Activated naive CD4-positive, alpha-beta T cell treated with anti-CD3 and anti-CD28 coated beads, Interleukin-2, amount 10 ng/mL, durations not matched to agents 7 days and 5 days (primary cell): ENCODE measurements around the gene ITPR2.

ENCODE experiments used
- CTCF ChIA-PET: fragments of 350-600 bp; sonication (Branson Sonifier 250); formaldehyde crosslinking; loops from one replicate; lab custom pipeline; 2021; ENCODE audit warnings: antibody characterized with exemption; lab: Charles Lee
- DNase-seq: peaks from one replicate; pipeline ENCODE4 v3.0.0-alpha.2; 2020
- H3K27ac Mint-ChIP-seq: one replicate; pipeline ENCODE4 v1.8.0; 2021; ENCODE audit warnings: mild to moderate bottlenecking, moderate library complexity, mixed read lengths
- H3K27me3 Mint-ChIP-seq: one replicate; pipeline ENCODE4 v1.8.0; 2021; ENCODE audit warnings: mild to moderate bottlenecking, mixed read lengths
- H3K36me3 Mint-ChIP-seq: one replicate; pipeline ENCODE4 v1.8.0; 2021; ENCODE audit warnings: mixed read lengths
- H3K4me1 Mint-ChIP-seq: one replicate; pipeline ENCODE4 v1.8.0; 2021; ENCODE audit warnings: mixed read lengths
- H3K4me3 Mint-ChIP-seq: one replicate; pipeline ENCODE4 v1.8.0; 2021; ENCODE audit warnings: mild to moderate bottlenecking, moderate library complexity, mixed read lengths
- H3K9me3 Mint-ChIP-seq: one replicate; pipeline ENCODE4 v1.8.0; 2021; ENCODE audit warnings: mixed read lengths

The ITPR2 gene

DNA sequence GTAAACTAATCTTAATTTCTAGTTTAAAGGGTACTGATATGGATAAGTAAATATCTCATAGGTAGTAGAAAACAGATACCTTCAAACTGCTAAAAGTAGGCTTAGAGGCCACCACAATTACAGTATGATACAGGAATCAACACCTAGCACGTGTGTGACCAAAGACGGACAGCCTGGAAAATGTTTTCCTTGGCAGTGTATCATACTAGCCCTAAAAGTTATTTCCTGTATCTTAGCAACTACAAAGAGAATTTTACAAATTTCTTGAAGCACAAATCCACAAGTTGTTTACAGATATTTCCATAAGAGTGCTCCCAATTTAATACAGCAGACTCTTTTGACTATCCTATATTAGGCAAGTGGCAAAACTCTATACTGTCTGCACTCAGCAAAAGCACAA is 106.0 kb downstream of the ITPR2 start:
- Mint-ChIP-seq H3K27me3 (no peaks in the 10 kb centered on the region), H3K4me3 (no peak overlapping the region), H3K36me3 (peaks cover 8% of the 10 kb centered on the region), H3K9me3 (no peaks in the 10 kb centered on the region), H3K4me1 (peaks cover 24% of the 10 kb centered on the region), H3K27ac (no peak overlapping the region)
- CTCF ChIA-PET: no interaction called here
- no peak for DNase-seq

GRCh38 chr12:26725276-26725916 is 107.6 kb downstream of the ITPR2 start:
- H3K4me3 Mint-ChIP-seq: no peak overlapping the region
- H3K9me3 Mint-ChIP-seq: no peaks in the 10 kb centered on the region
- H3K27me3 Mint-ChIP-seq: no peaks in the 10 kb centered on the region
- no peak for DNase-seq
- CTCF ChIA-PET: interaction anchor here (0.8 kb wide), 1 partner anchor 24 kb away, joined by 4 read pairs; no protein-coding TSS in a partner anchor
- peaks cover 6% of the 10 kb centered on the region for H3K36me3 Mint-ChIP-seq
- no peak overlapping the region for H3K27ac Mint-ChIP-seq
- peaks cover 19% of the 10 kb centered on the region for H3K4me1 Mint-ChIP-seq

DNA sequence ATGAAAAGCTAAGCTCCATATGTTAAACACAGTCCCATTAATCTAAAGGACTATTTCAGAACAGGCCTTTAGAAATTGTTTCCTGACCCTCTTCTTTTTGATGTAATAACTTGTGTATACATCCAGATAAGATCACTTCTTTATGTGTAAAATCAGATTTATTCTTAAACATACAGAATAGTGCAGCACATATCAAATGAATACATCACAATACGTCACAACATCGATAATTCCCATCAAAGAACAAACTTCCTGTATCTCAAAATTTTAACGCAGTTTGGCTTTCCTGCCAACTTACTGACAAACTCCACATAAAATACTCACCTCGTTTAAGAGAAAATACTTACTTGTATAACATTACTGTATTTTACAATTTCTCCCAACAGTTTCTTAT is 108.7 kb downstream of the ITPR2 start:
- H3K4me3 Mint-ChIP-seq: no peak overlapping the region
- CTCF ChIA-PET: no interaction called here
- DNase-seq: no peak
- H3K4me1 Mint-ChIP-seq: peaks cover 19% of the 10 kb centered on the region
- peaks cover 6% of the 10 kb centered on the region for H3K36me3 Mint-ChIP-seq
- H3K27me3 Mint-ChIP-seq: no peaks in the 10 kb centered on the region
- no peak overlapping the region for H3K27ac Mint-ChIP-seq
- no peaks in the 10 kb centered on the region for H3K9me3 Mint-ChIP-seq

DNA sequence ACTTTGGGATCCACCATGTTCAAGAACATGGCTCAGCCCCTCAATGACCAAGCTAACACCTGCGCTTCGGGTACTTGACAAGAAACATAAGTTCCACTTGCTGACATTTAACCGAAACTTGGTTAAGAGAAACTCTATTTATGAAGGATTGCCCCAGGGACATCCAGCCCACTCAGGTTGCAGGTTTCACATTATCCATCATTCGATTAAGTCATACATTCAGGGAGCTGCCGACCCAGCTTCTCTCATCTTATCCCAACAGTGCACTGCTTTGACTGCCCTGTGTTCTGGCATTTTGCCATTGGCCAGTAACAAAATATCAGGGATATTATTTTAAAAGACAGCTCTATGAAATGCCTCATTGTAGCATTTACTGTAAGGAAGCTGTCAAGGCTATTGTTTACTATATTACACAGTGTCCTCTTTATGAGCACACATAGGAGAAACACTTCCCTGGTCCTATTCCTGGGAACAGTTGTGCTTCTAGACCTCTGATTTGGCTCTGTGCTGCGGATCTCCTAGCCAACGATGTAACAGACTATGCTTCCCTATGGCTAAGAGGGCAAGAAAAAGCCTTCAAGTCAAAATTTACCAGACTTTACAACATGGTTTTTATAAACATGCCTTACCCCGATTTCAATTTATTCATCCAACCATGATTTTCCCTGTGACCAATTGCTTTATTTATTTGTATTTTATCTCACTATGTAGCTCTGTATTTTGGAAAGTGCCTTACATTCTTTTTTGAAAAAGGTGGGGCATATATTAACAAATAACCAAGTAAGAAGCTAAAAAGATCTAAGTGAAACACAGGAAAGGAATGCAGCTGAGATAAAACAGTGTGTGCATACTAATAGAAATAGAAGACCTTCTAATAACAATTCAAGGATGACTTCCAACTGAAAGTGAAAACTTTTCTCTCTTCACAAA is 109.3 kb downstream of the ITPR2 start:
- H3K4me3 Mint-ChIP-seq: no peak overlapping the region
- H3K9me3 Mint-ChIP-seq: no peaks in the 10 kb centered on the region
- peaks cover 6% of the 10 kb centered on the region for H3K36me3 Mint-ChIP-seq
- CTCF ChIA-PET: no interaction called here
- no peak for DNase-seq
- H3K27me3 Mint-ChIP-seq: no peaks in the 10 kb centered on the region
- peaks cover 17% of the 10 kb centered on the region for H3K4me1 Mint-ChIP-seq
- H3K27ac Mint-ChIP-seq: no peak overlapping the region

DNA sequence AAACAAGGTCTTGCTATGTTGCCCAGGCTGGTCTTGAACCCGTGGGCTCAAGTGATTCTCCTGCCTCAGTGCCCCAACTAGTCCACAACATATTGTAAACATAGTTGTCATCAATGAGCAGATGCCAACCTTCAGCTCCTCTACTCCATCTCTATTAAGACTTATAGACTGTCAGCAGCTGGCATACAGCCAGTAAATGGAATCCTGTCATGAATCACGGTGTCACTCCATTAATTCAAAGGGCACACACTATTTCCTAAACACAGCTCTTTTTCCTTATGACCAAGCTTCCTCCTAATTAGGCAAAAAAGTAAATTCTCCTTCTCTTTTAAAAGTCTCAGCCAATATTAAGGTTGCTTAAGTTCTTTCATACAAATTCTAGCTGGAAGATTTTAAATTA is 111.2 kb downstream of the ITPR2 start:
- peaks cover 17% of the 10 kb centered on the region for H3K4me1 Mint-ChIP-seq
- peaks cover 6% of the 10 kb centered on the region for H3K36me3 Mint-ChIP-seq
- H3K4me3 Mint-ChIP-seq: no peak overlapping the region
- no peaks in the 10 kb centered on the region for H3K9me3 Mint-ChIP-seq
- no peak overlapping the region for H3K27ac Mint-ChIP-seq
- CTCF ChIA-PET: interaction anchor here (0.8 kb wide), 1 partner anchor 10 kb away, joined by 4 read pairs; no protein-coding TSS in a partner anchor
- no peaks in the 10 kb centered on the region for H3K27me3 Mint-ChIP-seq
- no peak for DNase-seq

- no peak for DNase-seq
- CTCF ChIA-PET: interaction anchor here (1.4 kb wide), 1 partner anchor 8 kb away, joined by 3 read pairs; no protein-coding TSS in a partner anchor
- H3K27me3 Mint-ChIP-seq: no peaks in the 10 kb centered on the region
- no peak overlapping the region for H3K27ac Mint-ChIP-seq
- H3K9me3 Mint-ChIP-seq: no peaks in the 10 kb centered on the region
- peaks cover 7% of the 10 kb centered on the region for H3K36me3 Mint-ChIP-seq
- H3K4me3 Mint-ChIP-seq: no peak overlapping the region
- H3K4me1 Mint-ChIP-seq: peaks cover 5% of the 10 kb centered on the region
Observed at GRCh38 chr12:26719852-26720251, 113.1 kb downstream of the ITPR2 start.

- Mint-ChIP-seq H3K4me1 (no peaks in the 10 kb centered on the region), H3K4me3 (no peak overlapping the region), H3K9me3 (no peaks in the 10 kb centered on the region), H3K36me3 (peaks cover 9% of the 10 kb centered on the region), H3K27ac (no peak overlapping the region), H3K27me3 (no peaks in the 10 kb centered on the region)
- CTCF ChIA-PET: interaction anchor here (1.1 kb wide), 1 partner anchor 11 kb away, joined by 3 read pairs; no protein-coding TSS in a partner anchor
- no peak for DNase-seq
Observed at GRCh38 chr12:26717757-26718156, 115.2 kb downstream of the ITPR2 start.

DNA sequence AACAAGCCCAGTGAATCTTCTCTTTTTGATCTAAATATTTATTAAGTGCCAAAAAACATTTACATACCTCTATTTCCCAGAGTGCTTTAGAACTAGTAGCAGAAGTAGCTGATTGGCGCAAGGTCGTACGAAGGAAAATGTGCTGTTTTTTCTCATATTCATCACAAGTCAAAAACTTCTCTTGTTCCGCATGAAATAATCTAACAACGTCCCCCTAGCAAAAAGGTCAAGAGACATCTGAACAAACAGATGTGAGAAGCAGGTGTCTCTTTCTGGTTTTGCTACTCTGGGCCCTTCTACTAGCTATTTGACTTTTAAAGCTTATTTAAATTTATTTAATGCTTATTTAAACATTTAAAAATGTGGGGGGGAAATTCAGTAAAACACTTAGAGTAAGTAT is 117.8 kb downstream of the ITPR2 start:
- Mint-ChIP-seq H3K9me3 (no peaks in the 10 kb centered on the region), H3K27me3 (no peaks in the 10 kb centered on the region), H3K36me3 (peaks cover 10% of the 10 kb centered on the region), H3K27ac (no peak overlapping the region), H3K4me1 (no peaks in the 10 kb centered on the region), H3K4me3 (no peak overlapping the region)
- CTCF ChIA-PET: interaction anchor here (0.6 to 2.6 kb wide), 3 partner anchors 14 to 567 kb away, joined by 3 to 12 read pairs (median 5); no protein-coding TSS in a partner anchor
- DNase-seq: no peak

DNA sequence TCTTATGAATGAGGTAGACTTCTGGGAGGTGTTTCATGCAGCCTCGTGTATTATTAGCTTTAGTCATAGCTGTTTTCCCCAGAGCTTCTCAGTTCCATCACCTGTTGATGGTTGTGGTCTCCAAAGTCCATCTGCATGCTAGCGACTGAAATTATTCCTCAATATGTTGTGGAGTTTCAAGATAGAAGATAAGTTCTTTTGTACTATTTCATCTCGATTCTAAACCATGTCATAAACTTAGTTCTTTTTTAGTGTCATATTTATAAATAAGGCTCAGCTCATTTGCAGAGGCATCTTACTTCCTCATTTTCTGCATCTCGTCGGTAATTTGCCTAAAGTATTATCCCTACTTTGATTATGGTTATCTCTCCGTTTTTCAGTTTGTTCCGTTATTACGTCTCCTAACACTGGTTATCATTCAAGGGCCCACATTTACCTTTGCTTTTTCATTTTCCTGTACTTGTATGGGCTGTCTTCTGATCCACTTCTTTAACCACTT is 119.1 kb downstream of the ITPR2 start:
- Mint-ChIP-seq H3K4me3 (no peak overlapping the region), H3K9me3 (no peaks in the 10 kb centered on the region), H3K4me1 (no peaks in the 10 kb centered on the region), H3K36me3 (peaks cover 11% of the 10 kb centered on the region), H3K27me3 (no peaks in the 10 kb centered on the region), H3K27ac (no peak overlapping the region)
- CTCF ChIA-PET: interaction anchor here (0.9 kb wide), 1 partner anchor 100 kb away, joined by 3 read pairs; no protein-coding TSS in a partner anchor
- no peak for DNase-seq

- CTCF ChIA-PET: no interaction called here
- Mint-ChIP-seq H3K36me3 (peaks cover 17% of the 10 kb centered on the region), H3K27ac (no peak overlapping the region)
Observed at GRCh38 chr12:26712892-26713291, 120.1 kb downstream of the ITPR2 start.

DNA sequence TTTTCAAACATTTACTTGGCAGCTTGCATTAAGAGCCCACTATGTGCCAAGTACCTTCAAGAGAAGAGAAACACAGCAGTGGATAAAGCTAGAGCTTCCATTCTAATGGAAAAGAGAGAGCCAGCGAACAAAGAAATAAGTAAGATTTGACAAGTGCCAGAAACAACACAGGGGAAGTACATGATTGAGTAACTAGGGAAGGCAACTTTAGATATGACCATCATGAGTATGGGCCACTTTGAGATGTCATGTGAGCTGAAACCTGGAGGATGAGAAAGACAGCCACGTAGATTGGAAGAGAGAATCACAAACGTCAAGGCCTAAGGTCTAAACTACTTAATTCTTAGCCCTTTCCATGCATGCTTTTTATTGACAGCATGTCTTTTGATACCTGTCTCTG is 121.4 kb downstream of the ITPR2 start:
- Mint-ChIP-seq H3K27me3 (no peaks in the 10 kb centered on the region), H3K36me3 (peaks cover 17% of the 10 kb centered on the region), H3K4me1 (no peaks in the 10 kb centered on the region), H3K27ac (no peak overlapping the region), H3K4me3 (no peak overlapping the region), H3K9me3 (no peaks in the 10 kb centered on the region)
- CTCF ChIA-PET: interaction anchor here (2.4 kb wide), 1 partner anchor 10 kb away, joined by 9 read pairs; no protein-coding TSS in a partner anchor
- DNase-seq: no peak

More at GRCh38 chr12:26712892-26713291, 120.1 kb downstream of the ITPR2 start:
- no peak overlapping the region for H3K4me3 Mint-ChIP-seq
- no peaks in the 10 kb centered on the region for H3K27me3 Mint-ChIP-seq
- H3K9me3 Mint-ChIP-seq: no peaks in the 10 kb centered on the region
- DNase-seq: no peak
- no peaks in the 10 kb centered on the region for H3K4me1 Mint-ChIP-seq

DNA sequence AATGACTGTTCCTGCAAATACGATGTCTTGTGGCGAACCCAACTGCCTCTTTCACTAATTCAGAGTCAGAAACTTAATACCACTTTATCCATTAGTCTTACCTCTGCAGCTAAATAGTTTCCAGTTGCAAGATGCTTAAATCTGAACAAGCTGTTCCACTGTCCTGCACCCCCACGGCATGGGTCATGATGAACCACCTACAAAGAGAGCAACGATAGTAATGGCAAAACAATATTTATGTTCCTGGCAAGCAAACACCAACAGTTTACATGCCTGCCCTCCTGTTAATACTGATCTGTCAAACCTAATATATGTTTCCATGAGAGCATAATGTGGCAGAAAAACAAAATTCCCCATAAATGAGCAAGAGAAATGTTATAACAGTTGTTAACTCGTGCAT is 121.9 kb downstream of the ITPR2 start:
- H3K27me3 Mint-ChIP-seq: no peaks in the 10 kb centered on the region
- H3K4me3 Mint-ChIP-seq: no peak overlapping the region
- no peak overlapping the region for H3K27ac Mint-ChIP-seq
- no peak for DNase-seq
- CTCF ChIA-PET: interaction anchor here (2.4 kb wide), 1 partner anchor 9 kb away, joined by 9 read pairs; no protein-coding TSS in a partner anchor
- no peaks in the 10 kb centered on the region for H3K4me1 Mint-ChIP-seq
- H3K36me3 Mint-ChIP-seq: peaks cover 17% of the 10 kb centered on the region
- no peaks in the 10 kb centered on the region for H3K9me3 Mint-ChIP-seq

DNA sequence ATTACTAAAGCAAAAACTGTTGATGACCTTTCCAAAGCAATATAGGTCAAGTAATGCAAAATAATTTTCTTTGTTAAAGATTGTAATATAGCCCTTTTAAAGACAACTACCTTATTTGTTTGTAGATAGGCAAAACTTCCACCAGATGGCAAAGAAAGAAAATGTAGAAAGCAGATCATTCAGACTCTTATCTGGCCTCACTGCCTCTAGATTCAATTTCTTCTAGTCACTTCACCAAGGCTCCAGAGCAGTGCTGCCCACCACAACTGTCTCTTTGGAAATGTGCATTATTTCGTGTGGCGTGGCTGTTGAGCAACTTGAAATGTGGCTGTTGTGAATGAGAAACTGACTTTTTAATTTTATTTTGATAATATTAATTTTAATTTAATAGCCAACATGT is 127.1 kb downstream of the ITPR2 start:
- Mint-ChIP-seq H3K27ac (no peak overlapping the region), H3K4me1 (no peaks in the 10 kb centered on the region), H3K4me3 (no peak overlapping the region), H3K27me3 (no peaks in the 10 kb centered on the region), H3K9me3 (no peaks in the 10 kb centered on the region), H3K36me3 (peaks cover 10% of the 10 kb centered on the region)
- CTCF ChIA-PET: interaction anchor here (1.0 kb wide), 1 partner anchor 11 kb away, joined by 3 read pairs; no protein-coding TSS in a partner anchor
- DNase-seq: no peak
